Activated naive CD4-positive, alpha-beta T cell treated with anti-CD3 and anti-CD28 coated beads, Interleukin-2, amount 50 U/mL, for 72 hours (primary cell): ENCODE data around the gene PREP. TPM values are rescaled to one million over a fixed set of nuclear protein-coding genes. Genes with fewer than 3 reads are reported as not detected.
A peak's percentile ranks its signal among the peaks of the same experiment; 100 is the strongest.

ENCODE experiments used
- ATAC-seq, 2 donors: fragments of 150-1000 bp; cut with Tn5 transposase; 2 replicates each; pipeline ENCODE4 v1.10.0; 2021; ENCODE audit warnings: mild to moderate bottlenecking in 2 of 2, moderate library complexity in 2 of 2
- DNase-seq, 2 donors: peaks; one replicate each; pipeline ENCODE4 v3.0.0; 2021 to 2022; ENCODE audit warnings: low spot score in 2 of 2
- H3K27ac Mint-ChIP-seq, 2 donors: one replicate each; pipeline ENCODE4 v1.8.0; 2022; ENCODE audit warnings: mild to moderate bottlenecking in 2 of 2, mixed read lengths in 2 of 2
- H3K36me3 Mint-ChIP-seq, 2 donors: one replicate each; pipeline ENCODE4 v1.8.0; 2022; ENCODE audit warnings: mixed read lengths in 2 of 2
- H3K9me3 Mint-ChIP-seq, 2 donors: one replicate each; pipeline ENCODE4 v1.8.0; 2022; ENCODE audit warnings: mixed read lengths in 2 of 2
- total RNA-seq, 2 donors: library from RNA; stranded (reverse); gene quantifications; one replicate each; pipeline ENCODE4 v1.2.3, GENCODE V29; 2022

Gene PREP
- total RNA-seq, 2 donors from 2014 or later, result 19.2 to 45.6 TPM

GRCh38 chr6:105275542-105275941, 127.3 kb downstream of the PREP start:
- Mint-ChIP-seq H3K27ac (no peak overlapping the region), H3K36me3 (peaks cover 22 to 23% of the 10 kb centered on the region in 2 donors), H3K9me3 (peaks cover 0 to 4% of the 10 kb centered on the region in 2 donors)
- no peak for ATAC-seq
- no peak for DNase-seq

- no peak for ATAC-seq
- H3K36me3 Mint-ChIP-seq, result peaks cover 22 to 23% of the 10 kb centered on the region in 2 donors
- H3K27ac Mint-ChIP-seq, result no peak overlapping the region
Measured at GRCh38 chr6:105274678-105275077, 128.2 kb downstream of the PREP start.

GRCh38 chr6:105273589-105273988, 129.3 kb downstream of the PREP start:
- DNase-seq (no peak), ATAC-seq (no peak)
- peaks cover 22 to 23% of the 10 kb centered on the region in 2 donors for H3K36me3 Mint-ChIP-seq
- H3K9me3 Mint-ChIP-seq, result peaks cover 0 to 4% of the 10 kb centered on the region in 2 donors
- H3K27ac Mint-ChIP-seq, result no peak overlapping the region

More at GRCh38 chr6:105274678-105275077, 128.2 kb downstream of the PREP start:
- DNase-seq, result no peak
- H3K9me3 Mint-ChIP-seq, result peaks cover 0 to 4% of the 10 kb centered on the region in 2 donors

- Mint-ChIP-seq H3K27ac (no peak overlapping the region), H3K36me3 (peaks cover 16 to 23% of the 10 kb centered on the region in 2 donors), H3K9me3 (peaks cover 0 to 4% of the 10 kb centered on the region in 2 donors)
- no peak for DNase-seq
- ATAC-seq, result no peak
Measured at GRCh38 chr6:105272786-105273185, 130.1 kb downstream of the PREP start.

GRCh38 chr6:105270511-105270910, 132.4 kb downstream of the PREP start:
- no peak for ATAC-seq
- peaks cover 2 to 9% of the 10 kb centered on the region in 2 donors for H3K36me3 Mint-ChIP-seq
- H3K27ac Mint-ChIP-seq, result no peak overlapping the region
- no peak for DNase-seq
- peaks cover 0 to 1% of the 10 kb centered on the region in 2 donors for H3K9me3 Mint-ChIP-seq

GRCh38 chr6:105269390-105269789, 133.5 kb downstream of the PREP start:
- Mint-ChIP-seq H3K9me3 (no peaks in the 10 kb centered on the region), H3K27ac (no peak overlapping the region), H3K36me3 (peaks cover 0 to 7% of the 10 kb centered on the region in 2 donors)
- DNase-seq (no peak), ATAC-seq (no peak)

GRCh38 chr6:105263685-105264610, 138.9 kb downstream of the PREP start:
- Mint-ChIP-seq H3K36me3 (peaks cover 0 to 7% of the 10 kb centered on the region in 2 donors), H3K9me3 (no peaks in the 10 kb centered on the region), H3K27ac (no peak overlapping the region)
- ATAC-seq, result peak; percentile 83 to 95
- no peak for DNase-seq

- H3K36me3 Mint-ChIP-seq, result no peaks in the 10 kb centered on the region
- ATAC-seq, result peak in 1 of 2 donors; percentile 47
Measured at GRCh38 chr6:105259913-105260889, 142.7 kb downstream of the PREP start.

GRCh38 chr6:105258816-105259215, 144.1 kb downstream of the PREP start:
- H3K9me3 Mint-ChIP-seq, result peaks cover 3 to 6% of the 10 kb centered on the region in 2 donors
- no peak for DNase-seq
- H3K36me3 Mint-ChIP-seq, result no peaks in the 10 kb centered on the region
- H3K27ac Mint-ChIP-seq, result no peak overlapping the region
- no peak for ATAC-seq

More at GRCh38 chr6:105259913-105260889, 142.7 kb downstream of the PREP start:
- no peak for DNase-seq
- Mint-ChIP-seq H3K9me3 (peaks cover 3 to 6% of the 10 kb centered on the region in 2 donors), H3K27ac (peak overlapping the region in 1 of 2 donors; percentile 1)

- Mint-ChIP-seq H3K27ac (no peak overlapping the region), H3K36me3 (no peaks in the 10 kb centered on the region), H3K9me3 (peaks cover 3 to 6% of the 10 kb centered on the region in 2 donors)
- no peak for DNase-seq
- no peak for ATAC-seq
Measured at GRCh38 chr6:105257340-105257739, 145.5 kb downstream of the PREP start.

GRCh38 chr6:105256619-105257018, 146.3 kb downstream of the PREP start:
- no peak overlapping the region for H3K27ac Mint-ChIP-seq
- H3K9me3 Mint-ChIP-seq, result peaks cover 3 to 6% of the 10 kb centered on the region in 2 donors
- H3K36me3 Mint-ChIP-seq, result no peaks in the 10 kb centered on the region
- no peak for ATAC-seq
- DNase-seq, result no peak

- Mint-ChIP-seq H3K9me3 (peaks cover 3 to 6% of the 10 kb centered on the region in 2 donors), H3K27ac (no peak overlapping the region), H3K36me3 (no peaks in the 10 kb centered on the region)
- no peak for ATAC-seq
- no peak for DNase-seq
Measured at GRCh38 chr6:105253787-105254186, 149.1 kb downstream of the PREP start.

- no peak overlapping the region for H3K27ac Mint-ChIP-seq
- H3K36me3 Mint-ChIP-seq, result no peaks in the 10 kb centered on the region
- DNase-seq (no peak), ATAC-seq (no peak)
- H3K9me3 Mint-ChIP-seq, result peaks cover 3 to 6% of the 10 kb centered on the region in 2 donors
Measured at GRCh38 chr6:105251689-105252088, 151.2 kb downstream of the PREP start.

- peaks cover 1% of the 10 kb centered on the region in 2 donors for H3K9me3 Mint-ChIP-seq
- DNase-seq, result no peak
- H3K36me3 Mint-ChIP-seq, result no peaks in the 10 kb centered on the region
- H3K27ac Mint-ChIP-seq, result no peak overlapping the region
- ATAC-seq, result no peak
Measured at GRCh38 chr6:105250533-105250932, 152.3 kb downstream of the PREP start.

- DNase-seq, result no peak
- H3K27ac Mint-ChIP-seq, result no peak overlapping the region
- no peaks in the 10 kb centered on the region for H3K36me3 Mint-ChIP-seq
- peaks cover 2 to 4% of the 10 kb centered on the region in 2 donors for H3K9me3 Mint-ChIP-seq
- ATAC-seq, result no peak
Measured at GRCh38 chr6:105243487-105243886, 159.4 kb downstream of the PREP start.

- no peak for ATAC-seq
- Mint-ChIP-seq H3K27ac (no peak overlapping the region), H3K36me3 (peaks cover 18 to 21% of the 10 kb centered on the region in 2 donors), H3K9me3 (peaks cover 12 to 22% of the 10 kb centered on the region in 2 donors)
- DNase-seq, result no peak
Measured at GRCh38 chr6:105235155-105235554, 167.7 kb downstream of the PREP start.
